Activated CD4-positive, alpha-beta T cell treated with anti-CD3 and anti-CD28 coated beads, Interleukin-2, amount 50 U/mL, for 4 hours (primary cell): ENCODE measurements around the gene KLHDC10.
"Not testable (repeated sequence)": the region's sequence is repeated elsewhere in the genome, so short reads cannot be mapped to it uniquely, and the experiment has no call there.

Experiments used
- DNase-seq, 2 experiments: peaks; one replicate each; pipeline ENCODE4 v3.0.0-alpha.2; 2020

Gene KLHDC10

GRCh38 chr7:130118801-130119200 is 48.5 kb downstream of the KLHDC10 start:
- DNase-seq, result no peak

GRCh38 chr7:130123501-130123900 is 53.2 kb downstream of the KLHDC10 start:
- DNase-seq, result no peak

- no peak for DNase-seq
Measured at GRCh38 chr7:130124711-130125110, 54.4 kb downstream of the KLHDC10 start.

- not testable (repeated sequence) for DNase-seq
Measured at GRCh38 chr7:130126840-130127239, 56.5 kb downstream of the KLHDC10 start.

GRCh38 chr7:130127404-130127803 is 57.1 kb downstream of the KLHDC10 start:
- DNase-seq, result no peak

GRCh38 chr7:130127821-130128317 is 57.5 kb downstream of the KLHDC10 start:
- no peak for DNase-seq

- no peak for DNase-seq
Measured at GRCh38 chr7:130129011-130129411, 58.7 kb downstream of the KLHDC10 start.

- DNase-seq, result no peak
Measured at GRCh38 chr7:130131191-130131834, 61.0 kb downstream of the KLHDC10 start.

GRCh38 chr7:130131964-130132875 is 61.9 kb downstream of the KLHDC10 start:
- no peak for DNase-seq

GRCh38 chr7:130133029-130133782 is 62.9 kb downstream of the KLHDC10 start:
- DNase-seq, result no peak

GRCh38 chr7:130134106-130134636 is 63.8 kb downstream of the KLHDC10 start:
- no peak for DNase-seq

GRCh38 chr7:130134726-130135125 is 64.4 kb downstream of the KLHDC10 start:
- DNase-seq, result no peak

- DNase-seq, result no peak
Measured at GRCh38 chr7:130135208-130136205, 65.2 kb downstream of the KLHDC10 start.

- no peak for DNase-seq
Measured at GRCh38 chr7:130136579-130137167, 66.3 kb downstream of the KLHDC10 start.

- DNase-seq, result no peak
Measured at GRCh38 chr7:130137207-130137606, 66.9 kb downstream of the KLHDC10 start.

GRCh38 chr7:130139193-130139960 is 69.0 kb downstream of the KLHDC10 start:
- DNase-seq, result no peak

- no peak for DNase-seq
Measured at GRCh38 chr7:130140551-130141160, 70.3 kb downstream of the KLHDC10 start.

GRCh38 chr7:130141161-130141883 is 71.0 kb downstream of the KLHDC10 start:
- DNase-seq, result peak in 1 of 2 experiments; percentile 14
